Esophagus muscularis mucosa (tissue), 3 donors: ENCODE results near the gene CAPS.

ENCODE experiments used
- CTCF ChIP-seq, 3 experiments: fragments of 200-600 bp in 2 of 3; fragments of 450-650 bp in 1 of 3; sonication (generic) in 2 of 3; IDR thresholded peaks; one replicate each; pipeline ENCODE4 v1.5.1; 2017 to 2019; ENCODE audit warnings: antibody characterized with exemption in 3 of 3, mild to moderate bottlenecking in 2 of 3, moderate library complexity in 1 of 3
- POLR2A ChIP-seq: fragments of 450-650 bp; IDR thresholded peaks from one replicate; pipeline ENCODE4 v1.6.1; 2017; ENCODE audit warnings: antibody characterized with exemption, moderate library complexity, mild to moderate bottlenecking, low read depth

- TF ChIP-seq CTCF (IDR thresholded peaks at IDR 0.05) (no peak), POLR2A (no peak)
Measured at GRCh38 chr19:5929179-5929578, 15.1 kb downstream of the CAPS start.
